SK-N-SH treated with all-trans-retinoic acid at 6 μM for 48 hours (cell line): Measurements from ENCODE around the gene MEAF6.
A peak's percentile ranks its signal among the peaks of the same experiment; 100 is the strongest.

Experiments
- ATAC-seq: fragments of 200-7000 bp; cut with Tn5 transposase; 3 replicates; pipeline ENCODE4 v1.9.1; 2020; ENCODE audit warnings: mild to moderate bottlenecking, moderate library complexity
- ARNTL ChIP-seq: fragments of 450-650 bp; formaldehyde crosslinking; IDR thresholded peaks from 2 replicates; pipeline ENCODE4 v1.5.0; 2020; ENCODE audit warnings: low read depth, mild to moderate bottlenecking, moderate library complexity, borderline replicate concordance
- CREB5 ChIP-seq: fragments of 250-450 bp; sonication (Bioruptor Pico); IDR thresholded peaks from 2 replicates; pipeline ENCODE4 v1.5.1; 2020; ENCODE audit warnings: low read depth, mild to moderate bottlenecking, moderate library complexity
- CSDC2 ChIP-seq: fragments of 250-450 bp; sonication (Bioruptor Pico); IDR thresholded peaks from 2 replicates; pipeline ENCODE4 v1.5.0; 2020; ENCODE audit warnings: mild to moderate bottlenecking, moderate library complexity
- CSRNP3 ChIP-seq: fragments of 250-450 bp; sonication (Bioruptor Pico); IDR thresholded peaks from 2 replicates; pipeline ENCODE4 v1.5.1; 2021; ENCODE audit warnings: mild to moderate bottlenecking, moderate library complexity
- ESRRG ChIP-seq: fragments of 250-450 bp; sonication (Bioruptor Pico); IDR thresholded peaks from 2 replicates; pipeline ENCODE4 v1.6.1; 2021; ENCODE audit warnings: mild to moderate bottlenecking
- GLIS3 ChIP-seq: fragments of 250-450 bp; sonication (Bioruptor Pico); IDR thresholded peaks from 2 replicates; pipeline ENCODE4 v1.5.0; 2020; ENCODE audit warnings: mild to moderate bottlenecking, moderate library complexity
- ISL1 ChIP-seq: fragments of 250-450 bp; sonication (Bioruptor Pico); IDR thresholded peaks from 2 replicates; pipeline ENCODE4 v2.1.2; 2022; ENCODE audit warnings: mild to moderate bottlenecking, moderate library complexity
- OSR1 ChIP-seq: fragments of 250-450 bp; sonication (Bioruptor Pico); IDR thresholded peaks from 2 replicates; pipeline ENCODE4 v1.8.0; 2022; ENCODE audit warnings: moderate library complexity, mild to moderate bottlenecking, inconsistent platforms
- PATZ1 ChIP-seq: fragments of 250-450 bp; sonication (Bioruptor Pico); IDR thresholded peaks from 2 replicates; pipeline ENCODE4 v1.8.0; 2020; ENCODE audit warnings: mild to moderate bottlenecking, moderate library complexity, borderline replicate concordance
- POU6F1 ChIP-seq: fragments of 250-450 bp; sonication (Bioruptor Pico); IDR thresholded peaks from 2 replicates; pipeline ENCODE4 v1.8.0; 2021; ENCODE audit warnings: low read depth, mild to moderate bottlenecking, moderate library complexity, borderline replicate concordance
- PPARA ChIP-seq: fragments of 250-450 bp; sonication (Bioruptor Pico); IDR thresholded peaks from 2 replicates; pipeline ENCODE4 v1.5.0; 2020; ENCODE audit warnings: mild to moderate bottlenecking, borderline replicate concordance
- RARB ChIP-seq: fragments of 250-450 bp; sonication (Bioruptor Pico); IDR thresholded peaks from 2 replicates; pipeline ENCODE4 v1.8.0; 2021; ENCODE audit warnings: mild to moderate bottlenecking, moderate library complexity
- SNAI2 ChIP-seq: fragments of 250-450 bp; sonication (Bioruptor Pico); IDR thresholded peaks from 2 replicates; pipeline ENCODE4 v1.5.0; 2020; ENCODE audit warnings: mild to moderate bottlenecking, moderate library complexity
- TCF4 ChIP-seq: fragments of 250-450 bp; sonication (Bioruptor Pico); IDR thresholded peaks from 2 replicates; pipeline ENCODE4 v1.8.0; 2021; ENCODE audit warnings: mild to moderate bottlenecking, moderate library complexity, borderline replicate concordance
- TOX ChIP-seq: fragments of 250-450 bp; sonication (Bioruptor Pico); IDR thresholded peaks from 2 replicates; pipeline ENCODE4 v1.8.0; 2021; ENCODE audit warnings: mild to moderate bottlenecking, moderate library complexity, borderline replicate concordance
- ZC3H10 ChIP-seq: fragments of 250-450 bp; sonication (Bioruptor Pico); IDR thresholded peaks from 2 replicates; pipeline ENCODE4 v1.5.1; 2021; ENCODE audit warnings: mild to moderate bottlenecking, moderate library complexity
- ZFP3 ChIP-seq: fragments of 250-450 bp; sonication (Bioruptor Pico); IDR thresholded peaks from 2 replicates; pipeline ENCODE4 v1.5.0; 2020; ENCODE audit warnings: mild to moderate bottlenecking, moderate library complexity
- ZFP30 ChIP-seq: fragments of 450-650 bp; formaldehyde crosslinking; IDR thresholded peaks from 2 replicates; pipeline ENCODE4 v1.5.0; 2022; ENCODE audit warnings: mild to moderate bottlenecking, moderate library complexity
- ZNF565 ChIP-seq: fragments of 450-650 bp; formaldehyde crosslinking; conservative IDR thresholded peaks from 2 replicates; pipeline ENCODE4 v1.5.0; 2020; ENCODE audit warnings: low read depth, mild to moderate bottlenecking, moderate library complexity
- ZNF70 ChIP-seq: fragments of 450-650 bp; formaldehyde crosslinking; IDR thresholded peaks from 2 replicates; pipeline ENCODE4 v1.5.0; 2020; ENCODE audit warnings: mild to moderate bottlenecking, moderate library complexity

The MEAF6 gene

GRCh38 chr1:37480125-37480466 is 34.5 kb downstream of the MEAF6 start:
- TF ChIP-seq PPARA (CRISPR knock-in tag): no peak
- no peak for TF ChIP-seq ZFP3
- no peak for TF ChIP-seq TCF4 (CRISPR knock-in tag)
- TF ChIP-seq CSDC2 (CRISPR knock-in tag): no peak
- TF ChIP-seq ZC3H10 (CRISPR knock-in tag): no peak
- no peak for TF ChIP-seq OSR1
- no peak for TF ChIP-seq CSRNP3 (CRISPR knock-in tag)
- no peak for TF ChIP-seq ZFP30
- TF ChIP-seq ISL1 (CRISPR knock-in tag): no peak
- TF ChIP-seq ESRRG (CRISPR knock-in tag): no peak
- TF ChIP-seq ZNF565 (CRISPR knock-in tag): no peak
- no peak for TF ChIP-seq RARB (CRISPR knock-in tag)
- no peak for TF ChIP-seq PATZ1 (CRISPR knock-in tag)
- no peak for TF ChIP-seq SNAI2 (CRISPR knock-in tag)
- TF ChIP-seq POU6F1 (CRISPR knock-in tag): no peak
- no peak for TF ChIP-seq CREB5
- no peak for TF ChIP-seq ARNTL (CRISPR knock-in tag)
- TF ChIP-seq ZNF70: no peak
- TF ChIP-seq GLIS3 (CRISPR knock-in tag): no peak
- no peak for ATAC-seq

- peak; percentile 19 for ATAC-seq
Observed at GRCh38 chr1:37479255-37480124, 35.1 kb downstream of the MEAF6 start.

More at GRCh38 chr1:37479255-37480124, 35.1 kb downstream of the MEAF6 start:
- TF ChIP-seq ZC3H10 (CRISPR knock-in tag) (no peak), SNAI2 (CRISPR knock-in tag) (no peak), RARB (CRISPR knock-in tag) (no peak), ZFP30 (no peak), TOX (CRISPR knock-in tag) (no peak), ZNF70 (no peak), ZNF565 (CRISPR knock-in tag) (no peak), ARNTL (CRISPR knock-in tag) (no peak), ESRRG (CRISPR knock-in tag) (no peak), TCF4 (CRISPR knock-in tag) (no peak), PPARA (CRISPR knock-in tag) (no peak), ZFP3 (no peak), CREB5 (no peak)
